ENCODE data around the gene KIF6. TPM values are rescaled to one million over a fixed set of nuclear protein-coding genes. Genes with fewer than 3 reads are reported as not detected.

KIF6 gene
- total RNA-seq, 1 donor from 2014 or later, result 2.7 TPM

DNA sequence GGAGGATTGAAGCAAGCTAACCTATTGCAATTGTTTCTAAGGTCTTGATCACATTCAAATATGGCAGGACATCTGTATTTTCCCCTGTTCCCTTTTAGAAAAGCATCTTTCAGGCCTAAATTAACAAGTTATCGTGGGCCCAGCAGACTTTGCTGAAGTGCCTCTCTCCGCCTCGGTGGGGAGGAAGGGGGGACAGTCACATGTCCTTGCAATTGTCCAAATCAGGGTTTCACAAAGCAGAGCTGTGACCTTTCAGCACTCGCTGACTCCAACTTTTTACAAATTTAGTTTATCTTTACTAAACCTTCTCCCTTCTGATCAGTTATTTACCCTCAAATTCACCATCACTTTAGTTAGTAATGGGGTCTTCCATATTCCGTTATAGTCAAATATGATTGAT, 328.4 kb downstream of the KIF6 start:
- Histone ChIP-seq H3K9ac (no peak overlapping the region), H3K4me3 (no peak overlapping the region), H3K9me3 (ENCODE audit: low read depth) (no peaks in the 10 kb centered on the region), H4K20me1 (ENCODE audit: low read depth) (no peaks in the 10 kb centered on the region), H3K79me2 (ENCODE audit: low read depth) (no peaks in the 10 kb centered on the region), H2AFZ (replicated peaks) (no peak overlapping the region), H3F3A (ENCODE audit: low read depth) (no peaks in the 10 kb centered on the region), H3K27ac (no peak overlapping the region), H3K27me3 (no peaks in the 10 kb centered on the region), H3K36me3 (no peaks in the 10 kb centered on the region), H3K4me1 (peaks cover 9% of the 10 kb centered on the region), H3K4me2 (no peak overlapping the region)
- no peak overlapping the region for H3K27ac Mint-ChIP-seq
- H3K4me3 Mint-ChIP-seq, result no peak overlapping the region
- TF ChIP-seq EZH2 (IDR thresholded peaks at IDR 0.05) (no peak), EZH2phosphoT487 (IDR thresholded peaks at IDR 0.05) (no peak), CTCF (IDR thresholded peaks at IDR 0.05) (no peak)
- H3K27me3 Mint-ChIP-seq (ENCODE audit: insufficient read depth, low read depth), result peaks cover 2% of the 10 kb centered on the region
- no peaks in the 10 kb centered on the region for H3K36me3 Mint-ChIP-seq
- H3K4me1 Mint-ChIP-seq, result no peaks in the 10 kb centered on the region
- no peak for DNase-seq (ENCODE audit: low spot score)
- no peaks in the 10 kb centered on the region for H3K9me3 Mint-ChIP-seq

DNA sequence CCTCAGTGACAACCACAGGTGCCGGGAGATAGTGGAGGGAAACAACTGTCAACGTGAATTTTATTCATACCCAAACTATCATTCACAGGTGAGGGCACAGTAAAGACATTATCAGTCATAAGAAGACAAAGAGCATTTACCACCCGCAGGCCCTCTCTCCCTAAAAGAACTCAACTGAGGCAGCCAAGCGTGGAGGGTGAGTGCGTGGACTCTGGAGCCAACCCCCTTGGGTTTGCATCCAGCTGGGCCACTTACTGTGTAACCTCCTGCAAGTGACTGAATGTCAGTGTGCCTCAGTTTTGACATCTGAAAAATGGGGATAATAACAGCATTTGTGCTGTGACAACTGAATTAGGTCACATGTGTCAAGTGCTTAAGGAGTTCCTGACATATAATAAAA, 332.1 kb downstream of the KIF6 start:
- Mint-ChIP-seq H3K27me3 (ENCODE audit: insufficient read depth, low read depth) (peaks cover 2% of the 10 kb centered on the region), H3K4me3 (no peak overlapping the region), H3K4me1 (no peaks in the 10 kb centered on the region), H3K36me3 (no peaks in the 10 kb centered on the region), H3K27ac (no peak overlapping the region), H3K9me3 (no peaks in the 10 kb centered on the region)
- no peak for DNase-seq (ENCODE audit: low spot score)
- H3K4me2 ChIP-seq, result no peak overlapping the region
- peaks cover 9% of the 10 kb centered on the region for H3K4me1 ChIP-seq
- H3K27me3 ChIP-seq, result no peaks in the 10 kb centered on the region
- no peaks in the 10 kb centered on the region for H3K79me2 ChIP-seq (ENCODE audit: low read depth)
- H3K36me3 ChIP-seq, result no peaks in the 10 kb centered on the region
- H3K9me3 ChIP-seq (ENCODE audit: low read depth), result no peaks in the 10 kb centered on the region
- no peak overlapping the region for H3K9ac ChIP-seq
- H4K20me1 ChIP-seq (ENCODE audit: low read depth), result no peaks in the 10 kb centered on the region
- H3F3A ChIP-seq (ENCODE audit: low read depth), result no peaks in the 10 kb centered on the region
- H3K4me3 ChIP-seq, result no peak overlapping the region
- TF ChIP-seq EZH2 (IDR thresholded peaks at IDR 0.05) (no peak), CTCF (IDR thresholded peaks at IDR 0.05) (no peak), EZH2phosphoT487 (IDR thresholded peaks at IDR 0.05) (no peak)
- H2AFZ ChIP-seq (replicated peaks), result no peak overlapping the region
- H3K27ac ChIP-seq, result no peak overlapping the region

- no peak overlapping the region for H3K27ac Mint-ChIP-seq
- TF ChIP-seq EZH2phosphoT487 (IDR thresholded peaks at IDR 0.05) (no peak), EZH2 (IDR thresholded peaks at IDR 0.05) (no peak), CTCF (IDR thresholded peaks at IDR 0.05) (no peak)
- no peaks in the 10 kb centered on the region for H3K9me3 Mint-ChIP-seq
- peaks cover 5% of the 10 kb centered on the region for H3K4me1 ChIP-seq
- H3K4me1 Mint-ChIP-seq, result no peaks in the 10 kb centered on the region
- peaks cover 2% of the 10 kb centered on the region for H3K27me3 Mint-ChIP-seq (ENCODE audit: insufficient read depth, low read depth)
- H3K79me2 ChIP-seq (ENCODE audit: low read depth), result no peaks in the 10 kb centered on the region
- no peak overlapping the region for H3K9ac ChIP-seq
- H2AFZ ChIP-seq (replicated peaks), result no peak overlapping the region
- no peak overlapping the region for H3K4me3 Mint-ChIP-seq
- no peaks in the 10 kb centered on the region for H3K36me3 Mint-ChIP-seq
- DNase-seq (ENCODE audit: low spot score), result no peak
- no peak overlapping the region for H3K4me3 ChIP-seq
- H3K36me3 ChIP-seq, result no peaks in the 10 kb centered on the region
- no peaks in the 10 kb centered on the region for H4K20me1 ChIP-seq (ENCODE audit: low read depth)
- no peaks in the 10 kb centered on the region for H3F3A ChIP-seq (ENCODE audit: low read depth)
- H3K27ac ChIP-seq, result no peak overlapping the region
- no peak overlapping the region for H3K4me2 ChIP-seq
- H3K27me3 ChIP-seq, result no peaks in the 10 kb centered on the region
- H3K9me3 ChIP-seq (ENCODE audit: low read depth), result no peaks in the 10 kb centered on the region
Measured at GRCh38 chr6:39391182-39391581, 334.0 kb downstream of the KIF6 start.

DNA sequence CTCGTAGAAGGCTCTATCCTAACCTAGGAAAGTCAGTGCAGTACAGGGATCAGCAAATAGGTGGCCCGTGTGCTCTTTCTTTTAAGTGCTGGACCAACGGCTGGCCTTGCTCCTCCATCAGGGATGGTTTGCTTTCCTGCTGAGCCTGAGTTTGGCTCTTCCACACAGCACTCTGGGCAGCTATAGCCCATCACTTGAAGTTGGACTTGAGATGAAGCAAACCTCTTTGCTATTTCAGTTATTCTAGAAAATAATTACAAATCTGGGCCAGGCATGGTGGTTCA, 335.8 kb downstream of the KIF6 start:
- H3K27me3 Mint-ChIP-seq (ENCODE audit: insufficient read depth, low read depth), result peaks cover 2% of the 10 kb centered on the region
- no peak overlapping the region for H3K27ac Mint-ChIP-seq

More for the DNA sequence above, 335.8 kb downstream of the KIF6 start:
- Histone ChIP-seq H3K79me2 (ENCODE audit: low read depth) (no peaks in the 10 kb centered on the region), H3F3A (ENCODE audit: low read depth) (no peaks in the 10 kb centered on the region), H3K9ac (no peak overlapping the region), H3K9me3 (ENCODE audit: low read depth) (no peaks in the 10 kb centered on the region), H3K27ac (no peak overlapping the region), H3K4me1 (no peaks in the 10 kb centered on the region), H3K36me3 (no peaks in the 10 kb centered on the region), H4K20me1 (ENCODE audit: low read depth) (no peaks in the 10 kb centered on the region), H3K4me3 (no peak overlapping the region), H3K4me2 (no peak overlapping the region), H3K27me3 (no peaks in the 10 kb centered on the region), H2AFZ (replicated peaks) (no peak overlapping the region)
- Mint-ChIP-seq H3K4me1 (no peaks in the 10 kb centered on the region), H3K4me3 (no peak overlapping the region), H3K9me3 (no peaks in the 10 kb centered on the region), H3K36me3 (no peaks in the 10 kb centered on the region)
- peak; percentile 53 for DNase-seq (ENCODE audit: low spot score)
- TF ChIP-seq CTCF (IDR thresholded peaks at IDR 0.05) (peak; percentile 48), EZH2phosphoT487 (IDR thresholded peaks at IDR 0.05) (no peak), EZH2 (IDR thresholded peaks at IDR 0.05) (no peak)

All from neural progenitor cell (in vitro differentiated cells).